GM12875 (cell line): ENCODE results near the gene JARID2.
A peak's percentile ranks its signal among the peaks of the same experiment; 100 is the strongest.

ENCODE experiments used
- H3K4me3 ChIP-seq: one replicate; pipeline ENCODE4 v1.5.1; 2011; ENCODE audit warnings: low read depth, low read length, control low read depth
- TF ChIP-seq, protein P1 (sequence below): IDR thresholded peaks from 2 replicates; pipeline ENCODE4 v1.5.1; 2011; ENCODE audit warnings: low read depth, mild to moderate bottlenecking, control low read depth, inconsistent platforms, low read length, moderate library complexity, borderline replicate concordance; ENCODE audit not compliant: insufficient read depth

The JARID2 gene

DNA sequence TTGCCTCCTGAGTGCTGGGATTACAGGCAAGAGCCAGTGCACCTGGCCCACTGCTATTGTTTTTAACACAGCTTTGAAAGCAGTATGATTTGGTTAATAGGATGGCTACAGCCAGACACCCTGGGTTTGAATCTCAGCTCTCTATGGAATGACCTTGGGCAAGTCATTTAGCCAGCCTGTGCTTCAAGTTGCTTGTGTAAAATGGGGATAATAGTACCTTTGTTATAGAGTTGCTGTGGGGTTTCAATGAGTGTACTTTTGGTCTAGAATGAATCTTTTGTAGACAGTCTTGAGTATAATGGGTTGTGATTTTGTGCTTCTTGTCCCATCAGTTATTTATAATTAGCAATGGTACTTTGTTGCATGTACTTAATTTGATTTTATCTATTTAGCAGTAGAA, 70.9 kb downstream of the JARID2 start:
- TF ChIP-seq, protein P1, sequence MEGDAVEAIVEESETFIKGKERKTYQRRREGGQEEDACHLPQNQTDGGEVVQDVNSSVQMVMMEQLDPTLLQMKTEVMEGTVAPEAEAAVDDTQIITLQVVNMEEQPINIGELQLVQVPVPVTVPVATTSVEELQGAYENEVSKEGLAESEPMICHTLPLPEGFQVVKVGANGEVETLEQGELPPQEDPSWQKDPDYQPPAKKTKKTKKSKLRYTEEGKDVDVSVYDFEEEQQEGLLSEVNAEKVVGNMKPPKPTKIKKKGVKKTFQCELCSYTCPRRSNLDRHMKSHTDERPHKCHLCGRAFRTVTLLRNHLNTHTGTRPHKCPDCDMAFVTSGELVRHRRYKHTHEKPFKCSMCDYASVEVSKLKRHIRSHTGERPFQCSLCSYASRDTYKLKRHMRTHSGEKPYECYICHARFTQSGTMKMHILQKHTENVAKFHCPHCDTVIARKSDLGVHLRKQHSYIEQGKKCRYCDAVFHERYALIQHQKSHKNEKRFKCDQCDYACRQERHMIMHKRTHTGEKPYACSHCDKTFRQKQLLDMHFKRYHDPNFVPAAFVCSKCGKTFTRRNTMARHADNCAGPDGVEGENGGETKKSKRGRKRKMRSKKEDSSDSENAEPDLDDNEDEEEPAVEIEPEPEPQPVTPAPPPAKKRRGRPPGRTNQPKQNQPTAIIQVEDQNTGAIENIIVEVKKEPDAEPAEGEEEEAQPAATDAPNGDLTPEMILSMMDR: no peak
- H3K4me3 ChIP-seq: no peak overlapping the region

DNA sequence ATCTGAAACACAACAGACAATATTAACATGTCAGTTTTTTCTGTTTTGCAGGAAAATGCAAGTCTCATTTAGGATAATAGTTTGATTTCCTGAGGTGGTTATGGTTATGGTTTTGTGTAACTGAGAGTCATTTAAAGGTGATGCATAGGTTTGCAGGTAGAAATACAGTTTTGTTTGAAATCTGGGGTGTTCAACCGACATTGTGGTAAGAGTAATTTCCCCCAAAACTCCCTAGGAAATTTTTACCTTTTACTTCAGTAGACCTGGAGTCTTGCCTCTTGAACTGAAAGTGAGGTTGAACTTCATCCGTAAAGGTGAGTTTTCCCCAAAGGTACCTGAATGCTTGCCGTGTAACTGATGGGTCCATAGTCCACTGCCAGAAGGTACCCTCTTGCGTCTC, 71.4 kb downstream of the JARID2 start:
- TF ChIP-seq, protein P1: no peak
- H3K4me3 ChIP-seq: no peak overlapping the region

DNA sequence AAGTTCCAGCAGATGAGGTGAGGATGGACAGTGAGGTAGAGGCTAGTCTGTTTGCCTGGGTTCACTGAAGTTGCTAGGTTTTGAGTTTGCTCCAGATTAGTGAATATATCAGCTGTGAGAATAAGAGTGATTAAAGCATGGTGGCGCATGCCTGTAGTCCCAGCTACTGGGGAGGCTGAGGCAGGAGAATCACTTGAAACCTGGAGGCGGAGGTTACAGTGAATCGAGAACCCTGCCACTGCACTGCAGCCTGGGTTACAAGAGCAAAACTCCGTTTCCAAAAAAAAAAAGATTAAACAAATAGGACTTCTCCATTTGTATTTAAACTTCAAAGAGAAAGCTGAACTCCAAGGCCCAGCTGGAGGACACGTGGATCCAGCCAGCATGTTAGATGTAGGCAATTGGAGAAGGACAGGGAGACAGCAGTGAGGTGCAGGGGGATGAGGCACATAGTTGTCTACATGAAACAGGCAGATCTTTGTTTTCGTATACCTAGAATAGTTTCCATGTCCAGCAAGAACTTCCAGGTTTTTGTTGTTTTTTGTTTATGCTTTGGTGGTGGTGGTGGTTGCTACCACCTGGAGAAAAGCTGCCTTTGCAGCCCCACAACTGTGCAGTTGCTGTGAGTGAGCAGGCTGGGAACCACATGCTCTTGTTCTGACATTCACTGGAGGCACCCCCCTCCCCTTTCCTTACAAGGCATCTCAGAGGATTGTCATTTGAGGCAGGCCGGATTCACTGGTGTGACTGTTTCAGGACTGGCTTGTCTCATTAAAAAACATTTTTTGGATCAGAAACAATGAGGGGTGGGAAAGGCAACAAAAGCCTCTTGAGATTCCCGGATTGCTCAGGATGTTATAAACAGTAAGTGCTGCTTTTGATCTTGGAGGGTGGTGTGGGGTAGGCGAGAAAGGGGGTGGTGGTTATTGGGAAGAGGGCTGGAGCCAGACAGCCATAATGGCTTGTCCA, 72.3 kb downstream of the JARID2 start:
- peak overlapping the region; percentile 6 for H3K4me3 ChIP-seq
- TF ChIP-seq, protein P1: no peak

DNA sequence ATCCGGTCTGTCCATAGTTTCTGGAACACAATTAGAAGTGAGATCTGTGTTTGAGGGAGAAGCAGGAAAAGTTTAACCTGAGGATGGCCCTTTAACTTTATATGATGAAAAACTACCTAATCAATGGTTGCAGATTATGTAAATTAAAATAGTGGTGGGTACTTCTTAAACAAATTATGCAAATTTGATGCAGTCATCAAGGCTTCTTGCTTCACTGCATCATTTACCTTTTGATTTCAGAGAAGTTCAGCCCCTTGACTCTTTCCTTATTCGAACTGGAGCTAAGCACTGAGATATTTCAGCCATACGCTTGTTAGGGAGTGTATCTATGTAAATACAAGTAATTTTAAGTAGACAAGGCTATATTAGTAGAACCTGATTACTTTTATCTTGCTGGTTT, 73.8 kb downstream of the JARID2 start:
- TF ChIP-seq, protein P1: no peak
- no peak overlapping the region for H3K4me3 ChIP-seq

DNA sequence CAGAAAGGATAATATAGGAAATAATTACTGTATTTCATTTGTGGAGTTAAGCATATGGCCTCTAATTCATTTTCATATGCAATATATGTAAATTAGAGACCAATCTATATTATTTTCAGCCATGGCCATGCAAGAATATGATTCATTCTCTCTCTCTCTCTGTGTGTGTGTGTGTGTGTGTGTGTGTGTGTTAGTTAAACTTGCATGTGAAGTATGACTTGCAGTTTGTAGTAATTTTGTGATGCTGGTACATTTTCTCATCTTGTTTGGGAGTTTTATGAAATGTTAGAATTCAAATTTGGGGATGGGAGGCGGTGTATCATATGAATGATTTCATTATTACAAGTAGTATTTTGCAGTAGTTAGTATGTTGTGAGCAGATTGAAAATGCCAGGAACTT, 74.8 kb downstream of the JARID2 start:
- TF ChIP-seq, protein P1: no peak
- no peak overlapping the region for H3K4me3 ChIP-seq

DNA sequence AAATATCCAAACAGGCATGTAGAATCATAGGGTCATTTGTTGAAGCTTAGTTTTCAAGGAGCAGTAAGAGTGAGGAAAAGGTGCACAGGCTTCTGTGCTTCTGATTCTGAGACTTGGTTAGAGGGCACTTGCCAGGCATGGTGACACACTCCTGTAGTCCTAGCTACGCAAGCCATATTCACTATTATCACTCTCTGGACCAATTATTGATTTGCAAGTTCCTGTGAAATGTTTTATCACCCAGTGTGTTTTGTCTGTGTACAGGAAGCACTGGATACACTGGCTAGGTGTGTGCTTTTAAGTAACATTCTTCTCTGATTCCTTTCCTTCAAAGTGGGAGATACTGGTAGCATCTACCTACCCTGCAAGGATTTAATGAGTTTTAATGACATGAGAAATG, 76.3 kb downstream of the JARID2 start:
- TF ChIP-seq, protein P1: no peak
- H3K4me3 ChIP-seq: no peak overlapping the region
